GM21825 (cell line): ENCODE measurements around the gene LCE1A.

Source experiments
- ATAC-seq: cut with Tn5 transposase; IDR thresholded peaks from one replicate; pipeline ENCODE4 v1.9.1; 2021; ENCODE audit warnings: mild to moderate bottlenecking, moderate library complexity; ENCODE audit not compliant: unreplicated experiment

Gene LCE1A, protein sequence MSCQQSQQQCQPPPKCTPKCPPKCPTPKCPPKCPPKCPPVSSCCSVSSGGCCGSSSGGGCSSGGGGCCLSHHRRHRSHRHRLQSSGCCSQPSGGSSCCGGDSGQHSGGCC

DNA sequence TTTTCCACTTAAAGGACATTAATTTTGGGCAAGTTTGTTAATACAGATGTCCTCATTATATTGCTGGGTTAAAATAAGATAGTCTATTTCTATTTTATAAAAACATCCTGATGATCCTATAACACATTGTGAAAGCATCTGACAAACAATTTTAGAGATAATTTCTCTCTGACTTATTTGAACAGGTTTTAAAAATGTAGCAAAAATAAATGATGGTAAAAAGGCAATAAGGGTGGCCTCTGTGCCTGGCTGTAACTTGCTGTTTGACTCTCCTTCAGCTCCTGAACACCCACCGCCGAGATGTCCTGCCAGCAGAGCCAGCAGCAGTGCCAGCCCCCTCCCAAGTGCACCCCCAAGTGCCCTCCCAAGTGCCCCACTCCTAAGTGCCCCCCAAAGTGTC is at the start of gene LCE1A:
LCE1A (plus strand) TSS at position 301 of the 400 bp plus-strand sequence; CDS start at position 301, 0 bp downstream.
- no peak for ATAC-seq

DNA sequence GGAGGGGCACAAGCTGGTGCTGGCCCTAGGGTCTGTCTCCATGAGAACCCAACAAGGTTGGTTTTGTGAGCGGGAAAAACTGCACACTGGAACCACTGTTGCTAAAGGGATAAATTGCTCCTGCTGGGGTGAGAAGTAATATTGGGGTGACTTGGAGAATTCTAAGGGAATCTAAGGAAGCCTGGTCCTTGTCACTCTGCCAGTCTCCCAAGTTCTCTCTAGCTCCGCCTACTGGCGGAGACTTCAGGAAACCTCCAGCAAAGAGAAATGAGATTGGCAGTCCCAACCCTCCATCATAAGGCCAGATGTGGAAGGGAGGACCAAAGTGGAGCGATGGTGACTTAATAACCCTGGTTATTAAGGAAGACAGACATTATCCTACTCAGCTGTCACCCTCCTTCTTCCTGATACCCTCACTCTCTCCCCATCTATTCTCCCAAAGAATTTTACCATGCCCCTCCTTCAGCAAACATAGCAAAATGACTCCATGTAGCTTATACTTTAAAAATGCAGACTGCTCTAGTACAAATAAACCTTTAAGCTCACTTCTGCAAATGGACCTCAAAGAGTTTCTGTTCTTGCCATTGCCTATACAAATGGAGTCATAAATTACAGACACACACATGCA is 49.6 kb upstream of the LCE1A start:
- no peak for ATAC-seq

- ATAC-seq = no peak
Observed at GRCh38 chr1:152783095-152783494, 44.2 kb upstream of the LCE1A start.

DNA sequence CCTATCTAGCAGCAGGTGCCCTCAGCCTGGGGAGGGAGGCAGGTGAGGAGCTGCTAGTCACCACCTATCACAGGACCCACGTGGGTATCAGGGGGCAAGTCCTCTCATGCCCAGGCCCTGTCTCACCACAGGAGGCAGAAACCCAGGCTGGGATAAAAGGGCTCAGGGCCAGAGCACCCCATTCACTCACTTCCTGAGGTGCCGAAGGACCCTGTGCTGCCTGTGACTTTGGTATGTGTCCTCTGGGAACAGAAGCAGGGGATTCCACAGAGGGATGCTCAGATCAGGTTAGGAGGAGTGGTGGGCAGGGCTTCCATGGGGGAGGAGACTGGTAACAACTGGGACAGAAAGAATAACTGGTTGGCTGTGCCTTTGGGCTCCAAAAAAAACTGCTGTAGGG is 41.2 kb upstream of the LCE1A start, which contains the start of gene LCE1E:
LCE1E (plus strand) TSS at position 181 of the 400 bp plus-strand sequence. CDS start 1,043 bp downstream, outside the sequence.
- ATAC-seq = no peak

DNA sequence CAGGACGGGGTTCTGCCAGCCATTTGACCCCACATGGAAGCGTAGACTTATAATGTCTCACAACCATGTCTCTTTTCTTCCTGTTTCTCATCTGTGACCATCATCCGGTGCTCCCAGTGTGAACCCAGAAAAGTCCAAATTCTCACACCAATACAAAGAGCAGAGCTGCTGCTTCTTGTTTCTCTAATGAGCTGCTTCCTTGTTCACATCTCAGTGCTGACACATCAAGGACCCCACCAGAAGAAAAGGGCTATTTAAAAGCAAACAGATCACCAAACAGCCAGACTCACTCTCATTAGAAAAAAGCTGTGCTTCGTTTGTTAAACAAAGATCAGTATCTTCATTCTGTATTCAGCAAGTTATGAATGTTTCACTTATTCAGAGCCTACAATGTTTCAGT is 31.6 kb upstream of the LCE1A start:
- no peak for ATAC-seq

GRCh38 chr1:152796421-152796820 is 30.9 kb upstream of the LCE1A start, which contains the start of gene LCE1D:
LCE1D (plus strand) TSS chr1:152796721; CDS start chr1:152797795, 1,074 bp downstream.
- ATAC-seq = no peak

DNA sequence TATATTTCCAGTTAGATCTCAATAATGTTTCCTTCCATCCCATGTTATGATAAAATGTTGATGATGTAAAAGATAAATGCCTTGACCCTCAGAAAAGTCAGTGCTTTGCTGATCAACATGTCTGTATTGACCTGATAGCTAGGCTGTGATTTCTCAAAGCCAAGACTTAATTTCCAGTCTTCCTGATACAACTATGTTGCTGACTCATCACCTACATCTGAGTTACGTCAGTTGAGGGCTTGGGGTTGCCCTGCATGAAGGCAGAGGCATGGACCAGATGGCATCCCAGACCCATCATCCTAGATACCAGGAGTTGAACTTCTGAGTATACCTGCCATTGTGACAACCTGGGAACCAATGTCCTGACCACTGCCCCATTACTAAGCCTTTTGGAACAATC is 25.9 kb upstream of the LCE1A start:
- ATAC-seq = no peak

DNA sequence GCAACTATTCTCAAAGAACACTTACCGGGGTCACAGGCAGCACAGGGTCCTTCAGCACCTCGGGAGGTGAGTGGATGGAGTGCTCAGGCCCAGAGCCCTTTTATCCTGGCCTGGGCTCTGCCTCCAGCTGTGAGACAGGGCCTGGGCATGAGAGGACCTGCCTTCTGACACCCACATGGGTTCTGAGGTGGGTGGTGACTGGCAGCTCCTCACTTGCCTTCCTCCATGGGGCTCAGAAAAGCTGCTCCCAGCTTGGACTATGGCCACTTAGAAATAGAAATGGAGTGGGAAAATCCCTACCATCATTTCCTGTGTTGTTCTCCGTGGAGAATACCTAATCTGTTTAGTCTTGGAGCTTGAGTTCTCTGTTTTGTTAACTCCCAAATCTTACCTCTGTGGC is 20.7 kb upstream of the LCE1A start, which contains the start of gene LCE1C:
LCE1C (minus strand) TSS at position 76 of the 400 bp plus-strand sequence. CDS start 1,173 bp downstream, outside the sequence.
- no peak for ATAC-seq

GRCh38 chr1:152811050-152811449 is 16.2 kb upstream of the LCE1A start:
- ATAC-seq = no peak

DNA sequence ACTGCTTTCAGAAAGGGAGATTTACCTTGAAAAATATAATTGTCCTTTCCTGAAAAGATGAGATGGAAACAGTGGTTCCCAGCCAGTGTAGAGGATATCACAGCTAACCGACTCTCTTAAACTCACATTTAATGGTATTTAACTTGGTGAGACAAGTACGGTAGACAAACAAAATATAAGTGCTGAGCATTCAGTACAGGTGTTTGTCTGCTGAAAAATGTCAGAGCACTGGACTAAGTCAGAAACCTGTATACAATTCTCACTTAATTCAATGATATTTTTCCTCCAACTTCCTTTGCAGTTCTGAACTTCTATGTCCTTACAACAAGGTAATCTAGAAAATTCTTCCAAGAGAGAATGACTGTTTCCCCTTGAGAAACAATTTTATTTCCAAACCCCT is 15.6 kb upstream of the LCE1A start, which contains the start of gene LCE1B:
LCE1B (plus strand) TSS at position 301 of the 400 bp plus-strand sequence. CDS start 476 bp downstream, outside the sequence.
- ATAC-seq = no peak

DNA sequence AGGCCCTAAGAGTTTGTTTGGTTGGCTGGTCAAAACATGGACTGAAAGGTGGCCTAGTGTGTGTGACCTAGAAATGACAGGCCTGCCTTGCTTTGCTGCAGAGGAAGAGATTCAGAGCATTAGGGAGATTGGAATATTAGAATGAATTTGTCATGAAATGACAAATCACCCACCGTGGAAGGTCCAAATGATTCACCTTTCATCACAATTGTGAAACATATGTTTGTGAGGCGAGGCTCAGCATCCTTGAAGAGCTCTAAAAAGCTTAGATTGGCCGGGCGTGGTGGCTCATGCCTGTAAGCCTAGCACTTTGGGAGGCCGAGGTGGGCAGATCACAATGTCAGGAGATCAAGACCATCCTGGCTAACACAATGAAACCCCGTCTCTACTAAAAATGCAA is 10.0 kb upstream of the LCE1A start:
- no peak for ATAC-seq

- no peak for ATAC-seq
Observed at GRCh38 chr1:152823294-152823693, 4.0 kb upstream of the LCE1A start.

GRCh38 chr1:152824964-152825363 is 2.3 kb upstream of the LCE1A start:
- ATAC-seq = no peak

GRCh38 chr1:152836870-152837269 is 9.6 kb downstream of the LCE1A start:
- no peak for ATAC-seq

GRCh38 chr1:152842556-152842955 is 15.3 kb downstream of the LCE1A start, which contains the start of gene LCE6A:
LCE6A (plus strand) TSS chr1:152842856; CDS start chr1:152843521, 665 bp downstream.
- no peak for ATAC-seq

GRCh38 chr1:152855661-152856060 is 28.4 kb downstream of the LCE1A start:
- no peak for ATAC-seq

- no peak for ATAC-seq
Observed at GRCh38 chr1:152858062-152858461, 30.8 kb downstream of the LCE1A start.

- ATAC-seq = no peak
Observed at GRCh38 chr1:152859696-152860095, 32.4 kb downstream of the LCE1A start, which contains the start of gene LCE7A. LCE7A (plus strand) TSS chr1:152859996; CDS start chr1:152860698, 702 bp downstream.

DNA sequence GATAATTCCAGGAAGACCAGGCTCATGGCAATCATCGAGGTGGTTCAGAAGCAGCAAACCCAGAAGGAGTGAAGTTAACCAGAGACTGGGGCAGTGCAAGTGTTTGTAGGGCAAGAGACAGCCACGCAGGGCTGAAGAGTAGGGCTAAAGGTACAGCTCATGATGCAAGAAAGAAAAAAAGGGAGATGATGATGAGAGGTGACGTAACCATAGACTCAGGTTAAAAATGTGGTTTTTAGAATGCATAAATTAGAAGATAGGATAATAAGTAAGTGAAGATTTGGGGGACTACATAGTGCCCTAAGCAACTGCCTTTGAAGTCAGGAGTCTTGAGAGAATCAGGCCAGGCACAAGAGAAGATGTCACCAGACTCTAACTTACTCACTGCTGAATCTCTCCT is 32.9 kb downstream of the LCE1A start:
- no peak for ATAC-seq

DNA sequence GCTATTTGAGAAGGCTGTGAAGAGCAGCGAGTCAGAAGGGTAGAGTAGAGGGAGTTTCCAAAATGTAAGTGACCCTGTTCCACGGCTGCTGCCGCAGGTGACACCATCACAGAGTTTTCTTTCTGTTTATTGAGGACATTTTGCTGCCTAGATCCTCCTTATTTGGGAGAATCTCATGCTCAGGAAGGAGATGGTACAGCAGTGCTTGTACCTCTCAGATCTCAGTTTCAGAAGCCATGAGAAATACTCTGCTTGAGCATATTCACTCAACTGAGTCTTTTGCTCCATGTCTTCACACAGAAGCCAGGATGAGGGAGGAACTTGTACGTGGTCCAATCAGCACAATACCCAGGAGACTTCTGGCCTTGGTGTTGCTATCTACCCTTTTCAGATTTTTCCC is 34.1 kb downstream of the LCE1A start:
- ATAC-seq = no peak

DNA sequence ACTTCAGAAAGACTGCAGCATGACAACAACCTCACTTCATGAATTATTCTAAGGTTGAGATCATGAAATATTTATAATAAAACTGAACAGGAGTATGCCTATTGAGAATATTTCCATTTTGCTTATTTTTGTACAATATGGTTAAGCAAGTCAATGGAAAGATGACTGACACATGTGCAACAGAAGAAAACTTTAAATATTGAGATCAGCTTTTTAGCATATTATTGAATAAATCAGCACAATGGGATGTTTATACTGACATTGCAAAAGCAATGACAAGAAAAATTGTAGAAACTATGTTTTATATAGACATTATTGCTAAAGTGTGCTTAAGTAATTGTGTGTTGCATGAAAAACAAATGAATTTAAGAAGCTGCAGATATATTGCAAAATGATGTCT is 37.2 kb downstream of the LCE1A start:
- no peak for ATAC-seq

- no peak for ATAC-seq
Observed at GRCh38 chr1:152866321-152866720, 39.0 kb downstream of the LCE1A start.
